ENCODE data around the gene SRP19. TPM values are rescaled to one million over a fixed set of nuclear protein-coding genes. Genes with fewer than 3 reads are reported as not detected.

The SRP19 gene
- total and polyA plus RNA-seq, 2 experiments from 2014 or later: 104 to 406 TPM

- Mint-ChIP-seq H3K27ac (no peak overlapping the region), H3K4me3 (no peak overlapping the region), H3K4me1 (no peaks in the 10 kb centered on the region), H3K9me3 (no peaks in the 10 kb centered on the region), H3K27me3 (ENCODE audit: insufficient read depth, low read depth, poor library complexity) (peaks cover 2% of the 10 kb centered on the region), H3K36me3 (ENCODE audit: low read depth) (peaks cover 17% of the 10 kb centered on the region; the same call in 2 of the 3 replicates)
- no peak for DNase-seq (ENCODE audit: low spot score)
- no peak overlapping the region for H3K27ac ChIP-seq (ENCODE audit: low read depth)
- no peaks in the 10 kb centered on the region for H3K9me2 ChIP-seq (ENCODE audit: insufficient read depth)
- ATAC-seq: no peak
- H3K79me2 ChIP-seq (replicated peaks; ENCODE audit: insufficient read depth): peaks cover 34% of the 10 kb centered on the region
- no peak overlapping the region for H3K4me2 ChIP-seq
- no peaks in the 10 kb centered on the region for H3K4me1 ChIP-seq (ENCODE audit: insufficient read depth)
- H4K20me1 ChIP-seq (replicated peaks; ENCODE audit: insufficient read depth): peaks cover 5% of the 10 kb centered on the region; the same call in 1 of the 2 replicates
- no peaks in the 10 kb centered on the region for H3F3A ChIP-seq (replicated peaks; ENCODE audit: low read depth)
- peaks cover 12% of the 10 kb centered on the region; the same call in 1 of the 2 replicates for H3K36me3 ChIP-seq (ENCODE audit: insufficient read depth)
- TF ChIP-seq REST (IDR thresholded peaks at IDR 0.05; ENCODE audit: unreplicated experiment): no peak
- no peak for TF ChIP-seq NANOG (IDR thresholded peaks at IDR 0.05; ENCODE audit: borderline replicate concordance)
- TF ChIP-seq POLR2AphosphoS5 (IDR thresholded peaks at IDR 0.05; ENCODE audit: low read depth): no peak
- TF ChIP-seq ZNF331 (CRISPR knock-in tag; IDR thresholded peaks at IDR 0.05; ENCODE audit: low read depth): no peak
- no peak for TF ChIP-seq EZH2phosphoT487 (IDR thresholded peaks at IDR 0.05; ENCODE audit: unreplicated experiment)
- TF ChIP-seq CTCF (conservative IDR thresholded peaks at IDR 0.05; ENCODE audit: low read depth in 2 of 2): no peak
- TF ChIP-seq CREB1 (CRISPR knock-in tag; IDR thresholded peaks at IDR 0.05; ENCODE audit: low read depth): no peak
- TF ChIP-seq ZNF114 (CRISPR knock-in tag; IDR thresholded peaks at IDR 0.05): no peak
- TF ChIP-seq JUNB (IDR thresholded peaks at IDR 0.05; ENCODE audit: unreplicated experiment): no peak
- no peak for TF ChIP-seq ZNF462 (CRISPR knock-in tag; IDR thresholded peaks at IDR 0.05)
- TF ChIP-seq ETS1 (IDR thresholded peaks at IDR 0.05): no peak
- TF ChIP-seq EZH2 (IDR thresholded peaks at IDR 0.05; ENCODE audit: low read depth, unreplicated experiment): no peak
- no peak for TF ChIP-seq STAT1 (IDR thresholded peaks at IDR 0.05; ENCODE audit: unreplicated experiment)
- no peak overlapping the region for H2AFZ ChIP-seq
- H3K4me3 ChIP-seq: no peak overlapping the region
- no peaks in the 10 kb centered on the region for H3K27me3 ChIP-seq (ENCODE audit: insufficient read depth)
Measured at GRCh38 chr5:112910529-112910928, 49.4 kb downstream of the SRP19 start.

Measured in GM23338 (cell line).